ENCODE measurements around the gene ZNF556. TPM values are rescaled to one million over a fixed set of nuclear protein-coding genes. Genes with fewer than 3 reads are reported as not detected.
A peak's percentile ranks its signal among the peaks of the same experiment; 100 is the strongest.

The ZNF556 gene
- total RNA-seq (under 1 TPM in 2 of 10 donors, not detected in 8; 0.03 to 0.04 TPM), polyA plus RNA-seq (under 1 TPM in 1 of 2 donors, not detected in 1; 0.01 TPM)
- long read RNA-seq, donor 1, result 0 reads
- long read RNA-seq, donor 2, result 0 reads
- long read RNA-seq, donor 3, result 0 reads

GRCh38 chr19:2867025-2867991 is at the start of gene ZNF556:
Gene ZNF556, plus strand, starts transcription at chr19:2867335. Its CDS starts 87 bp downstream, at chr19:2867422.
- H3K27me3 ChIP-seq, result no peaks in the 10 kb centered on the region

GRCh38 chr19:2819540-2820111 is 47.5 kb upstream of the ZNF556 start, which contains the start of gene ZNF554:
Gene ZNF554, plus strand, starts transcription at chr19:2819868. Its CDS starts 204 bp downstream, at chr19:2820072.
- Histone ChIP-seq H3K36me3 (peaks cover 0 to 16% (median 6%) of the 10 kb centered on the region in 9 donors), H3K4me1 (peaks cover 0 to 19% (median 8%) of the 10 kb centered on the region in 9 donors), H3K4me3 (peak within 1 kb of the TSS; percentile 72 to 87 (median 82)), H3K27me3 (no peaks in the 10 kb centered on the region), H3K27ac (peak within 1 kb of the TSS in 9 of 10 donors; percentile 32 to 83 (median 70)), H3K9me3 (no peaks in the 10 kb centered on the region)
- peak; percentile 88 to 100 (median 98) for TF ChIP-seq CTCF (IDR thresholded peaks at IDR 0.05)
- ATAC-seq (peak; percentile 94 to 99 (median 97)), DNase-seq (peak; percentile 96 to 99)
- intact Hi-C loops (cut with DNase I), result no loop called here
- 0% methylated on average over 48 to 64 of the region's 64 CpGs for WGBS, 2 donors

More at GRCh38 chr19:2867025-2867991, at the start of gene ZNF556:
- Histone ChIP-seq H3K36me3 (no peaks in the 10 kb centered on the region), H3K4me1 (no peaks in the 10 kb centered on the region), H3K4me3 (no peak within 1 kb of the TSS), H3K27ac (no peak within 1 kb of the TSS), H3K9me3 (peaks cover 0 to 12% (median 0%) of the 10 kb centered on the region in 11 donors)
- TF ChIP-seq CTCF (IDR thresholded peaks at IDR 0.05), result no peak
- intact Hi-C loops (cut with DNase I), result no loop called here
- WGBS, 2 donors, result 83 to 86% methylated on average over 36 of the region's 36 CpGs
- no peak for DNase-seq
- peak in 3 of 8 donors; percentile 35 to 58 (median 42) for ATAC-seq

GRCh38 chr19:2820112-2820702 is 46.9 kb upstream of the ZNF556 start:
- ATAC-seq (peak in 4 of 8 donors; percentile 10 to 31 (median 16)), DNase-seq (no peak)
- WGBS, 2 donors, result 2% methylated on average over 25 to 36 of the region's 36 CpGs
- no peak for TF ChIP-seq CTCF (IDR thresholded peaks at IDR 0.05)
- H3K27me3 ChIP-seq, result no peaks in the 10 kb centered on the region
- H3K9me3 ChIP-seq, result no peaks in the 10 kb centered on the region
- intact Hi-C loops (cut with DNase I), result no loop called here
- peak overlapping the region; percentile 72 to 87 (median 82) for H3K4me3 ChIP-seq
- H3K4me1 ChIP-seq, result peaks cover 0 to 19% (median 8%) of the 10 kb centered on the region in 9 donors
- H3K36me3 ChIP-seq, result peaks cover 0 to 17% (median 7%) of the 10 kb centered on the region in 9 donors
- H3K27ac ChIP-seq, result peak overlapping the region in 9 of 10 donors; percentile 32 to 83 (median 70)

- Histone ChIP-seq H3K4me3 (no peak overlapping the region), H3K27me3 (no peaks in the 10 kb centered on the region), H3K27ac (no peak overlapping the region), H3K4me1 (peaks cover 0 to 19% (median 8%) of the 10 kb centered on the region in 9 donors), H3K36me3 (peaks cover 0 to 38% (median 15%) of the 10 kb centered on the region in 9 donors), H3K9me3 (peaks cover 0 to 11% (median 0%) of the 10 kb centered on the region in 11 donors)
- no peak for DNase-seq
- TF ChIP-seq CTCF (IDR thresholded peaks at IDR 0.05), result no peak
- intact Hi-C loops (cut with DNase I), result no loop called here
- 92 to 96% methylated on average over 5 of the region's 5 CpGs for WGBS, 2 donors
- no peak for ATAC-seq
Observed at GRCh38 chr19:2822846-2823245, 44.3 kb upstream of the ZNF556 start.

Measured in heart right ventricle (tissue), 16 donors.